ENCODE results near the gene SERPINB4. TPM values are rescaled to one million over a fixed set of nuclear protein-coding genes. Genes with fewer than 3 reads are reported as not detected.
"Not testable (repeated sequence)": the region's sequence is repeated elsewhere in the genome, so short reads cannot be mapped to it uniquely, and the experiment has no call there.

SERPINB4 gene
- total RNA-seq, 1 donor: not detected

GRCh38 chr18:63646936-63647335, 2.9 kb upstream of the SERPINB4 start:
- H3K4me3 ChIP-seq (ENCODE audit: low read depth, low read length): no peak overlapping the region
- TF ChIP-seq CTCF (IDR thresholded peaks at IDR 0.05; ENCODE audit: insufficient read depth, low read length): no peak
- peak; percentile 12 for DNase-seq (ENCODE audit: low read depth)

DNA sequence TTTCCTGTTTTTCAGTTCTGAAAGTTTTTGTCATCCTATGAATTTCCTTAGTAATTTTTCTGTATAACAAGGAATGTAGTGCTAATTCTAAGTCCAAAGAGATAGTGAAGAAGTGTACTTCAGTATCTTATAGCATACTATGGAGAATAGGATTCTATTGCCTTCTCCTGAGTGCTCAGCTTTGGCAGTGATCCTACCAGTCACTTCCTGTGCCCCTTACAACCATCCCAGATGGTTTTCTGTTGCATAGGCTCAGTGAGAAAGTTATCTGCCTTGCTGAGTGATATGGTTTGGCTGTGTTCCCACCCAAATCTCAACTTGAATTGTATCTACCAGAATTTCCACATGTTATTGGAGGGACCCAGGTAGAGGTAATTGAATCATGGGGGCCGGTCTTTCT, 638 bp upstream of the SERPINB4 start:
- DNase-seq (ENCODE audit: low read depth); H3K4me3 ChIP-seq (ENCODE audit: low read depth, low read length): not testable (repeated sequence)

GRCh38 chr18:63642668-63643356, 1.2 kb downstream of the SERPINB4 start:
- not testable (repeated sequence) for H3K4me3 ChIP-seq (ENCODE audit: low read depth, low read length); DNase-seq (ENCODE audit: low read depth)

DNA sequence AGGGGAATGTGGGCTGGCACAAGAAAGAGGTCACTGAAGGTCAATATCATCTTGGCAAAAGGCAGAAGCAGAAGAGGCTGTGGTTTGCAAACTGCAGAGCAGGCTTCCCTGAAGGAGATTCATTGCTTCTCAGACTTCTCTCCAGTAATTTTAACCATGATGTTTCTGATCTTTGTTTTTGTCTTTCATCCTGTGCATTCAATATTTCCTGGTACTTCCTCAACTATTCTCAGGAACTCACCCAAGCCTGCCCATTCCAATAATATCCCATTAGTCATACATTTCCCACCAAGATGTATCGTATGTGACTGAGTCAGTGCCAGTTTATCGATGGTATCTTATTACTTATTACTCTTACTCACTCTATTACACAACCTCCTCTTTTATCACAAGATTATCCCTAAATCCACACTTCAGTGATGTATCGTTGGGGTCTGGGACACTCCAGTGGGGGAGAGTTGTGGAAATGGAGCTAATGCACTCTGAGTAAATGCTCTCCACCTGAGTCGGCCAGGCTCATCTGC, 2.8 kb downstream of the SERPINB4 start:
- not testable (repeated sequence) for DNase-seq (ENCODE audit: low read depth); H3K4me3 ChIP-seq (ENCODE audit: low read depth, low read length)

GRCh38 chr18:63637703-63638102, 6.4 kb downstream of the SERPINB4 start:
- no peak for TF ChIP-seq CTCF (IDR thresholded peaks at IDR 0.05; ENCODE audit: insufficient read depth, low read length)
- DNase-seq (ENCODE audit: low read depth): no peak
- no peak overlapping the region for H3K4me3 ChIP-seq (ENCODE audit: low read depth, low read length)

DNA sequence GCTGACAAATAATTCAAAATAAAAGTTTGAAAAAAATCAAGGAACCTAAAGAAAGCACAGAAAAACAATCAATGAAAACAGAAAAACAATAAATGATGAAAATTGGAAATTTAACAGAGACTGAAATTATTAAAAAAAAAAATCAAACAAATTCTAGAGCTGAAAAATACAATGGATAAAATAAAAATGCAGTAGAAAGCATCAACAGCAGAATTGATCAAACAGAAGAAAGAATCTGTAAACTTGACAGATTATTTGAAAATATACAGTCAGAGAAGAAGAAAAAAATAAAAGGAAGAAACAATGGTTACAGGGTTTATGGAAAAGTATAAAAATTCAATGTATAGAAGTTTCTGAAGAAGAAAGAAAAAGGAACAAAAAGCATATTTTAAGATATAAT, 16.2 kb downstream of the SERPINB4 start:
- no peak for TF ChIP-seq CTCF (IDR thresholded peaks at IDR 0.05; ENCODE audit: insufficient read depth, low read length)
- DNase-seq (ENCODE audit: low read depth): no peak
- H3K4me3 ChIP-seq (ENCODE audit: low read depth, low read length): no peak overlapping the region

DNA sequence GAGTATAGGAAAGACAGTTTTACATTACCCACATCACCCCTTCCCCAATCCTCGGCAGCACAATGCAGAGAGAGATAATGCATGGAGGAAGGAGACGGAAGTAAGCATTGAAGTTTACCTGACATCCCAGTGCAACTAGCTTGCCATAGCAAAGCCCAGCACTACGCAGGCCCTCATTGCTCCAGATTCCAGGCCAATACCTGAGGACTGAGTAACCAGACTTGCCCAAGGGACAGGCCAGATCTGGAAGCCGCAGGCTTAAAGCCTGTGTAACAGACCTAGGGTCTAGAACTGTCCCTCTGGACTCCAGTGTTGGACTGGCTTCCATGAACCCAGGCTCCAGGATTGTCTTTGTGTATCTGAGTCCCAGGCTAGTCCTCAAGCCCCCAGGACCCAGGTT, 17.6 kb downstream of the SERPINB4 start:
- no peak for TF ChIP-seq CTCF (IDR thresholded peaks at IDR 0.05; ENCODE audit: insufficient read depth, low read length)

DNA sequence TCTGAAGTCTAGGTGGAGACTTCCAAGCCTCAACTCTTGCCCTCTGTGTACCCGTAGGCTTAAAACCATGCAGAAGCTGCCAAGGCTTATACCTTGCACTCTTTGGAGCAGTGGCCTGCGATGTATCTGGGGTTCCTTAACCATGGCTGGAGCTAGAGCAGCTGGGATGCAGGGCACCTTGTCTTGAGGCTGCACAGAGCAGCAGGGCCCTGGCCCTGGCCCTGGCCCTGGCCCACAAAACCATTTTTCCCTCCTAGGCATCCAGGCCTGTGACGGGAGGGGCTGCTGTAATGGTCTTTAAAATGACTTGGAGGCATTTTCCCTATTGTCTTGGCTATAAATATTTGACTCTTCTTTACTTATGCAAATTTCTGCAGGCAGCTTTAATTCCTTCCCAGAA, 19.2 kb downstream of the SERPINB4 start:
- DNase-seq (ENCODE audit: low read depth): no peak
- no peak overlapping the region for H3K4me3 ChIP-seq (ENCODE audit: low read depth, low read length)
- no peak for TF ChIP-seq CTCF (IDR thresholded peaks at IDR 0.05; ENCODE audit: insufficient read depth, low read length)

More for the DNA sequence above, 17.6 kb downstream of the SERPINB4 start:
- DNase-seq (ENCODE audit: low read depth): no peak
- no peak overlapping the region for H3K4me3 ChIP-seq (ENCODE audit: low read depth, low read length)

All from fibroblast of the aortic adventitia (primary cell).